Hindlimb muscle (tissue), 1 donor: ENCODE measurements around the gene ESPN. TPM values are rescaled to one million over a fixed set of nuclear protein-coding genes. Genes with fewer than 3 reads are reported as not detected.

ENCODE experiments used
- DNase-seq: peaks from one replicate; pipeline ENCODE4 v3.0.0-alpha.2; 2013
- polyA plus RNA-seq: library from polyadenylated mRNA; unstranded; fragments of 120-200 nt; gene quantifications from one replicate; pipeline ENCODE4 v1.2.1, GENCODE V29; 2013; ENCODE audit not compliant: insufficient read length

Gene ESPN
- polyA plus RNA-seq, 1 donor: 1.5 TPM

- DNase-seq: no peak
Observed at GRCh38 chr1:6465461-6466005, 41.0 kb downstream of the ESPN start.

- no peak for DNase-seq
Observed at GRCh38 chr1:6466023-6466422, 41.4 kb downstream of the ESPN start, which contains the start of gene TNFRSF25. TSS of gene TNFRSF25 (minus strand) at chr1:6466173. CDS start at chr1:6466107, 66 bp downstream.

- DNase-seq: no peak
Observed at GRCh38 chr1:6466751-6467150, 42.2 kb downstream of the ESPN start.

- DNase-seq: no peak
Observed at GRCh38 chr1:6467224-6467623, 42.6 kb downstream of the ESPN start.

GRCh38 chr1:6467744-6468688 is 43.4 kb downstream of the ESPN start:
- no peak for DNase-seq

- no peak for DNase-seq
Observed at GRCh38 chr1:6468729-6469461, 44.3 kb downstream of the ESPN start.

GRCh38 chr1:6470132-6471085 is 45.8 kb downstream of the ESPN start:
- DNase-seq: no peak

- DNase-seq: no peak
Observed at GRCh38 chr1:6471086-6471969, 46.8 kb downstream of the ESPN start.

- no peak for DNase-seq
Observed at GRCh38 chr1:6471970-6472368, 47.4 kb downstream of the ESPN start.

- DNase-seq: no peak
Observed at GRCh38 chr1:6472391-6472790, 47.8 kb downstream of the ESPN start.

- DNase-seq: no peak
Observed at GRCh38 chr1:6473156-6473555, 48.6 kb downstream of the ESPN start.

GRCh38 chr1:6473974-6474814 is 49.6 kb downstream of the ESPN start:
- no peak for DNase-seq

- no peak for DNase-seq
Observed at GRCh38 chr1:6474815-6475282, 50.3 kb downstream of the ESPN start.

GRCh38 chr1:6475381-6476133 is 51.0 kb downstream of the ESPN start:
- no peak for DNase-seq

GRCh38 chr1:6476483-6476882 is 51.9 kb downstream of the ESPN start:
- no peak for DNase-seq

- DNase-seq: no peak
Observed at GRCh38 chr1:6477039-6477820, 52.7 kb downstream of the ESPN start.

GRCh38 chr1:6481820-6482219 is 57.2 kb downstream of the ESPN start:
- DNase-seq: no peak

- no peak for DNase-seq
Observed at GRCh38 chr1:6483017-6483760, 58.6 kb downstream of the ESPN start.
